ENCODE measurements around the gene DUSP21. TPM values are rescaled to one million over a fixed set of nuclear protein-coding genes. Genes with fewer than 3 reads are reported as not detected.

DUSP21 gene
- not detected for total RNA-seq

DNA sequence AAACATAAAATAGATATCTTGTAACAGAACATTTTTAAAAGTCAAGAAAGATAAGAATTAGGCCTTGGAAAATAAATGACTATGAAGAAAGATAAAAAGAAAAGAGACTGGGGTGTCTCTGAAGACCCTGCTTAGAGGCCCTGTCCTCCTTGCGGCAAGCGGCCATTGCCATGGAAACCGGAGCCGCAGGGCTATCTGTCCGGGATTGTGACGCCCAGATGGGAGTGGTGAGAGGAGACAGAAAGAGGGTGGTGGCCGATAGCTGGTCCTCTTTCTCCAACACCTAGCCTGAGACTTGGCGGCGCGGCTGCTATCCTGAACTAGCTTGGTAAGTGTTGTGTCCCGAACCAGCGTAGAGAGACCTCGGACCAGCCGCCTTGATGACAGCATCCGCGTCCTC, at the start of gene DUSP21:
Gene DUSP21, plus strand, starts transcription at position 269 of the 400 bp plus-strand sequence. Its CDS starts 112 bp downstream, at position 381.
- no peak for DNase-seq
- Histone ChIP-seq H3K36me3 (no peaks in the 10 kb centered on the region), H3K27ac (no peak within 1 kb of the TSS), H3K9me3 (no peaks in the 10 kb centered on the region), H3K27me3 (no peaks in the 10 kb centered on the region), H3K4me1 (no peaks in the 10 kb centered on the region), H3K4me3 (no peak within 1 kb of the TSS)
- ATAC-seq: no peak
- in situ Hi-C loops (cut with MboI; ENCODE audit: low sequenced_read_pairs in 4 of 4) (no loop called here), intact Hi-C loops (cut with DNase I; ENCODE audit: low total_unique reads) (no loop called here)
- TF ChIP-seq POLR2A (IDR thresholded peaks at IDR 0.05): no peak
- TF ChIP-seq, protein P1, sequence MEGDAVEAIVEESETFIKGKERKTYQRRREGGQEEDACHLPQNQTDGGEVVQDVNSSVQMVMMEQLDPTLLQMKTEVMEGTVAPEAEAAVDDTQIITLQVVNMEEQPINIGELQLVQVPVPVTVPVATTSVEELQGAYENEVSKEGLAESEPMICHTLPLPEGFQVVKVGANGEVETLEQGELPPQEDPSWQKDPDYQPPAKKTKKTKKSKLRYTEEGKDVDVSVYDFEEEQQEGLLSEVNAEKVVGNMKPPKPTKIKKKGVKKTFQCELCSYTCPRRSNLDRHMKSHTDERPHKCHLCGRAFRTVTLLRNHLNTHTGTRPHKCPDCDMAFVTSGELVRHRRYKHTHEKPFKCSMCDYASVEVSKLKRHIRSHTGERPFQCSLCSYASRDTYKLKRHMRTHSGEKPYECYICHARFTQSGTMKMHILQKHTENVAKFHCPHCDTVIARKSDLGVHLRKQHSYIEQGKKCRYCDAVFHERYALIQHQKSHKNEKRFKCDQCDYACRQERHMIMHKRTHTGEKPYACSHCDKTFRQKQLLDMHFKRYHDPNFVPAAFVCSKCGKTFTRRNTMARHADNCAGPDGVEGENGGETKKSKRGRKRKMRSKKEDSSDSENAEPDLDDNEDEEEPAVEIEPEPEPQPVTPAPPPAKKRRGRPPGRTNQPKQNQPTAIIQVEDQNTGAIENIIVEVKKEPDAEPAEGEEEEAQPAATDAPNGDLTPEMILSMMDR (IDR thresholded peaks at IDR 0.05 in 4 of 5, conservative IDR thresholded peaks at IDR 0.05 in 1 of 5): no peak

DNA sequence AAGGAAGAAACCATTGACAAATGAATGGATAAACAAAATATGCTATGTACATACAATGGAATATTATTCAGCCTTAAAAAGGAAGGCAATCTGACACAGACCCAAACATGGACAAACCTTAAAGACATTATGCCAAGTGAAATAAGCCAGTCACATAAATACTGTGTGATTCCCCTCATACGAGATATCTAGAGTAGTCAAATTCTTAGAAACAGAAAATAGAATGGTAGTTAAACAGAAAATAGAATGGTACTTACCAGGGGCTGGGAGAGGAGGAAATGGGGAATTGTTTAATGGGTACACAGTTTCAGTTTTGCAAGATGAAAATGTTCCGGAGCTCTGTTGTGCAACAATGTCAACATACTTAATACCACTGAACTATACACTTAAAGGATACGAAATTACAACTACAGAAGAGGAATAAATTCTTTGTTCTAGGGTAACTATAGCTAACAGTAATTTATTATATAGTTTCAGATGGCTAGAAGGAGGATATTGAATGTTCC, 47.8 kb upstream of the DUSP21 start:
- Histone ChIP-seq H3K9me3 (no peaks in the 10 kb centered on the region), H3K36me3 (no peaks in the 10 kb centered on the region), H3K4me3 (no peak overlapping the region), H3K4me1 (no peaks in the 10 kb centered on the region), H3K27ac (no peak overlapping the region), H3K27me3 (no peaks in the 10 kb centered on the region)
- in situ Hi-C loops (cut with MboI; ENCODE audit: low sequenced_read_pairs in 4 of 4): no loop called here
- intact Hi-C loops (cut with DNase I; ENCODE audit: low total_unique reads): no loop called here
- ATAC-seq (no peak), DNase-seq (no peak)
- TF ChIP-seq, protein P1 (IDR thresholded peaks at IDR 0.05 in 4 of 5, conservative IDR thresholded peaks at IDR 0.05 in 1 of 5): no peak
- TF ChIP-seq POLR2A (IDR thresholded peaks at IDR 0.05): no peak

DNA sequence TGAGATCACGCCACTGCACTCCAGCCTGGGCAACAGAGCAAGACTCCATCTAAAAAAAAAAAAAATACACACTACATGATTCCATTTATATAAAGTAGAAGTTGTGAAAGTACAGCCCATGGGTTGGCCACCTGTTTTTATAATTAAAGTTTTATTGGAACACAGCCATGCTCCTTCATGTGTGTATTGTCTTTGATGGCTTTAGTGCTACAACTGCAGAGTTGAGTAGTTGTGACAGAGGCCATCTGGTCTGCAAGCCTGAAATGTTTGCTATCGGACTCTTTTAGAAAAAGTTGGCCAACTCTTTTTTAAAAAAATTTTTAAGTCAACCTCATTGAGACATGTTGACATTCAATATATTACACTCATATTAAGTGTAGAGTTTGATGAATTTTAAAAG, 41.2 kb upstream of the DUSP21 start:
- intact Hi-C loops (cut with DNase I; ENCODE audit: low total_unique reads) (no loop called here), in situ Hi-C loops (cut with MboI; ENCODE audit: low sequenced_read_pairs in 4 of 4) (no loop called here)
- H3K36me3 ChIP-seq: no peaks in the 10 kb centered on the region
- no peak overlapping the region for H3K4me3 ChIP-seq
- ATAC-seq: no peak
- TF ChIP-seq, protein P1 (IDR thresholded peaks at IDR 0.05 in 4 of 5, conservative IDR thresholded peaks at IDR 0.05 in 1 of 5): no peak
- TF ChIP-seq POLR2A (IDR thresholded peaks at IDR 0.05): no peak
- no peaks in the 10 kb centered on the region for H3K4me1 ChIP-seq
- no peaks in the 10 kb centered on the region for H3K9me3 ChIP-seq
- no peaks in the 10 kb centered on the region for H3K27me3 ChIP-seq
- no peak for DNase-seq
- H3K27ac ChIP-seq: no peak overlapping the region

DNA sequence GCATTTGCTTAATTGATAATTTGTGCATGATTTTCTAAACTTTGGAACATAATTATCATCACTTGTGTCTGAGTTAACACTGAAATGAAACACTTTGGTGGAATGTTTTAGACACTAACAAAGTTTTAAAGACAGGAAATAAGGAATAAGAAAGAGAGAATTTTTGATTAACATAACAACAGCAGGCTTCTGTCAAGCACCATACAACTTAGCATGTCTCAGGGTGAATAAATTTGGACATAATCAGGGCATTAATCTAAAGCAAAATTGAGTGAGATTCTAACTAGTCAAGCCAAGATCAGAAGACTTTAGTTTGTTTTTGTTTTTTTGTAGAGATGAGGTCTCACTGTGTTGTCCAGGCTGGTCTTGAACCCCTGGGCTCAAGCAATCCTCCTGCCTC, 28.1 kb upstream of the DUSP21 start:
- TF ChIP-seq, protein P1 (IDR thresholded peaks at IDR 0.05 in 4 of 5, conservative IDR thresholded peaks at IDR 0.05 in 1 of 5): no peak
- TF ChIP-seq POLR2A (IDR thresholded peaks at IDR 0.05): no peak
- no peak overlapping the region for H3K4me3 ChIP-seq
- no peaks in the 10 kb centered on the region for H3K27me3 ChIP-seq
- intact Hi-C loops (cut with DNase I; ENCODE audit: low total_unique reads): no loop called here
- H3K27ac ChIP-seq: no peak overlapping the region
- no peak for DNase-seq
- no peak for ATAC-seq
- in situ Hi-C loops (cut with MboI; ENCODE audit: low sequenced_read_pairs in 4 of 4): no loop called here
- no peaks in the 10 kb centered on the region for H3K9me3 ChIP-seq
- H3K4me1 ChIP-seq: no peaks in the 10 kb centered on the region
- H3K36me3 ChIP-seq: no peaks in the 10 kb centered on the region

DNA sequence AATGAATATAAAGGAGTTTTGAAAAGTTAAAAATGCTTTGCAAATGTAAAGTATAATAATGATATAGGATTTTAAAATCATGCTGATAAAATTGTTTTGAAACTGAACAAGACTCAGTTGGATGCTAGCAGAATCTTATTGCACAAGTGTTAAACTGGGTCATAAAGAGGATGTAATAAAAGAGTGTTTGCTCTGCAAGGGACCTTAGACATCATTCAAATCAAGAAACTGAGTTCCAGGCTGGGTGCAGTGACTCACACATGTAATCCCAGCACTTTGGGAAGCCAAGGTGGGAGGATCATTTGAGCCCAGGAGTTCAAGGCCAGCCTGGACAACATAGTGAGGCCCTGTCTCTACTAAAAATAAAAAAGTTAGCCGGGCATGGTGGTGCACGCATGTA, 27.5 kb upstream of the DUSP21 start:
- H3K9me3 ChIP-seq: no peaks in the 10 kb centered on the region
- DNase-seq: no peak
- intact Hi-C loops (cut with DNase I; ENCODE audit: low total_unique reads): no loop called here

More for the DNA sequence above, 27.5 kb upstream of the DUSP21 start:
- no peak for ATAC-seq
- in situ Hi-C loops (cut with MboI; ENCODE audit: low sequenced_read_pairs in 4 of 4): no loop called here
- Histone ChIP-seq H3K4me1 (no peaks in the 10 kb centered on the region), H3K27ac (no peak overlapping the region), H3K4me3 (no peak overlapping the region), H3K36me3 (no peaks in the 10 kb centered on the region), H3K27me3 (no peaks in the 10 kb centered on the region)
- TF ChIP-seq POLR2A (IDR thresholded peaks at IDR 0.05): no peak
- TF ChIP-seq, protein P1 (IDR thresholded peaks at IDR 0.05 in 4 of 5, conservative IDR thresholded peaks at IDR 0.05 in 1 of 5): no peak

Measured in gastrocnemius medialis (tissue), 4 donors.